Activated B cell treated with CpG ODN at 0.5 μM for 24 hours (primary cell): ENCODE measurements around the gene PNPLA7. TPM values are rescaled to one million over a fixed set of nuclear protein-coding genes. Genes with fewer than 3 reads are reported as not detected.
A peak's percentile ranks its signal among the peaks of the same experiment; 100 is the strongest.
"Not testable (repeated sequence)": the region's sequence is repeated elsewhere in the genome, so short reads cannot be mapped to it uniquely, and the experiment has no call there.

Experiments
- ATAC-seq: fragments of 200-7000 bp; cut with Tn5 transposase; one replicate; pipeline ENCODE4 v1.10.0; 2021; ENCODE audit warnings: low read depth, mild to moderate bottlenecking, moderate library complexity
- CTCF ChIA-PET: fragments of 350-600 bp; sonication (Branson Sonifier 250); formaldehyde crosslinking; loops from one replicate; lab custom pipeline; 2021; ENCODE audit warnings: antibody characterized with exemption; lab: Charles Lee
- POLR2A ChIA-PET: fragments of 350-600 bp; sonication (Branson Sonifier 250); formaldehyde crosslinking; loops from one replicate; lab custom pipeline; 2021; ENCODE audit warnings: antibody characterized with exemption; lab: Charles Lee
- DNase-seq: peaks from one replicate; pipeline ENCODE4 v3.0.0; 2022
- H3K27ac Mint-ChIP-seq: one replicate; pipeline ENCODE4 v1.8.0; 2020; ENCODE audit warnings: mixed read lengths
- H3K27me3 Mint-ChIP-seq: one replicate; pipeline ENCODE4 v1.8.0; 2021; ENCODE audit warnings: mixed read lengths
- H3K36me3 Mint-ChIP-seq: one replicate; pipeline ENCODE4 v1.8.0; 2021; ENCODE audit warnings: low read depth, mixed read lengths
- H3K4me1 Mint-ChIP-seq: one replicate; pipeline ENCODE4 v1.8.0; 2021; ENCODE audit warnings: mixed read lengths
- H3K4me3 Mint-ChIP-seq: one replicate; pipeline ENCODE4 v1.8.0; 2020; ENCODE audit warnings: mild to moderate bottlenecking, mixed read lengths
- H3K9me3 Mint-ChIP-seq: one replicate; pipeline ENCODE4 v1.8.0; 2020; ENCODE audit warnings: mixed read lengths
- intact Hi-C: fragments of 100-400 bp; cut with micrococcal nuclease; formaldehyde crosslinking; loops from one replicate; pipeline ENCODE4 v1.15.1; 2024
- total RNA-seq: library from RNA; stranded (reverse); gene quantifications from 2 replicates; pipeline ENCODE4 v1.2.3, GENCODE V29; 2022
- TF ChIP-seq, protein P1 (sequence below): fragments of 200-600 bp; IDR thresholded peaks from one replicate; pipeline ENCODE4 v1.8.0; 2022; ENCODE audit warnings: antibody characterized with exemption, mild to moderate bottlenecking

PNPLA7 gene
- total RNA-seq, 1 donor from 2014 or later: 5.5 TPM

DNA sequence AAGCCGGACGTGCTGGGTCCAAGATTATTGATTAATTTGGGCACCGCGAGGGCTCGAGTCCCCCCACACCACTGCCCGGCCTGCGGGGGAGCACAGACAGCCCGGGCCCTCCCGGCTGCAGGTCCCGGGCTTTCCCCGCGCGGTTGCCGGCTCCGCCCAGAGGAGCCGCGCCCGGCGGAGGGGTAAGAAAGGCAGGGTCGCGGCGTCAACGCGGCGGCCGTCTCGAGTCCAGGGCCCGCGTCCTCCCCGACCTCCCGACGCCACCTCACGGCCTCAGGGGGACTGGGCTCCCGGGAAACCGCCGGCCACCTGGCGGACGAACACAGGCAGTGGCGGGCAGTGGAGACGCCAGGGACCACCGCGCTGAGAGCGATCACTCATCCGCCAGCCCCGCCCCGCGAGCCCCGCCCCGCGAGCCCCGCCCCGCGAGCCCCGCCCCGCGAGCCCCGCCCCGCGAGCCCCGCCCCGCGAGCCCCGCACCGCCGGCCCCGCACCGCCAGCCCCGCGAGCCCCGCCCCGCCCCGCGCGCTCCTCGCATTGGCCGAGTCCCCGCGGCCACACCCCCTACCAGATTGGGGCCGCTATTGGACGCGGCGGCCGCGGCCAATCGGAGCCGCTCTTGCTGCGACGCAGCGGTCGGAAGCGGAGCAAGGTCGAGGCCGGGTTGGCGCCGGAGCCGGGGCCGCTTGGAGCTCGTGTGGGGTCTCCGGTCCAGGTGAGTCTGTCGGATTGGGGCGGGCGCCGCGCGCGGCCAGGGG lies 1.2 kb upstream of the PNPLA7 start, which contains the start of gene MRPL41:
Gene MRPL41 (plus strand): TSS at position 616 of the 758 bp plus-strand sequence. CDS start 203 bp downstream, outside the sequence.
- POLR2A ChIA-PET: interaction anchor here (0.6 to 3.9 kb wide), 14 partner anchors 14 to 1451 kb away, joined by 3 to 12 read pairs (median 6); partner anchors contain the start of genes DPH7, EHMT1, EXD3 and NOXA1
- no peaks in the 10 kb centered on the region for H3K9me3 Mint-ChIP-seq
- peak within 1 kb of the TSS; percentile 79 for H3K27ac Mint-ChIP-seq
- H3K36me3 Mint-ChIP-seq: peaks cover 28% of the 10 kb centered on the region
- H3K4me3 Mint-ChIP-seq: peak within 1 kb of the TSS; percentile 83
- TF ChIP-seq, protein P1, sequence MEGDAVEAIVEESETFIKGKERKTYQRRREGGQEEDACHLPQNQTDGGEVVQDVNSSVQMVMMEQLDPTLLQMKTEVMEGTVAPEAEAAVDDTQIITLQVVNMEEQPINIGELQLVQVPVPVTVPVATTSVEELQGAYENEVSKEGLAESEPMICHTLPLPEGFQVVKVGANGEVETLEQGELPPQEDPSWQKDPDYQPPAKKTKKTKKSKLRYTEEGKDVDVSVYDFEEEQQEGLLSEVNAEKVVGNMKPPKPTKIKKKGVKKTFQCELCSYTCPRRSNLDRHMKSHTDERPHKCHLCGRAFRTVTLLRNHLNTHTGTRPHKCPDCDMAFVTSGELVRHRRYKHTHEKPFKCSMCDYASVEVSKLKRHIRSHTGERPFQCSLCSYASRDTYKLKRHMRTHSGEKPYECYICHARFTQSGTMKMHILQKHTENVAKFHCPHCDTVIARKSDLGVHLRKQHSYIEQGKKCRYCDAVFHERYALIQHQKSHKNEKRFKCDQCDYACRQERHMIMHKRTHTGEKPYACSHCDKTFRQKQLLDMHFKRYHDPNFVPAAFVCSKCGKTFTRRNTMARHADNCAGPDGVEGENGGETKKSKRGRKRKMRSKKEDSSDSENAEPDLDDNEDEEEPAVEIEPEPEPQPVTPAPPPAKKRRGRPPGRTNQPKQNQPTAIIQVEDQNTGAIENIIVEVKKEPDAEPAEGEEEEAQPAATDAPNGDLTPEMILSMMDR: no peak
- peak; percentile 83 for DNase-seq
- intact Hi-C loops: loop anchor here (1.0 to 10.0 kb wide), 6 partner anchors 17 to 757 kb away; partner anchors contain the start of genes ARRDC1, CCDC183, DPH7 and MAN1B1
- peaks cover 39% of the 10 kb centered on the region for H3K4me1 Mint-ChIP-seq
- H3K27me3 Mint-ChIP-seq: no peaks in the 10 kb centered on the region
- ATAC-seq: peak; percentile 85
- CTCF ChIA-PET: interaction anchor here (1.0 to 1.4 kb wide), 2 partner anchors 16 to 28 kb away, joined by 4 to 5 read pairs; no protein-coding TSS in a partner anchor

DNA sequence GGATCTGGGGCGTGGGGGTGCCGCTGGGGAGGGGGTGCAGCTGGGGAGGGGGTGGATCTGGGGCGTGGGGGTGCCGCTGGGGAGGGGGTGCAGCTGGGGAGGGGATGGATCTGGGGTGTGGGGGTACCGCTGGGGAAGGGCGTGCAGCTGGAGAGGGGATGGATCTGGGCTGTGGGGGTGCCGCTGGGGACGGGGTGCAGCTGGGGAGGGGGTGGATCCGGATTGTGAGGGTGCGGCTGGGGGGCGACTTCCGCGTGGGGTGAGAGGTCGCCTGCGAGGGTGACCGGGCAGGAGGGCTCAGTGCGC lies 709 bp upstream of the PNPLA7 start:
- POLR2A ChIA-PET: interaction anchor here (0.6 to 3.9 kb wide), 6 partner anchors 13 to 433 kb away, joined by 5 to 12 read pairs (median 6); partner anchors contain the start of genes EXD3 and NOXA1
- peaks cover 44% of the 10 kb centered on the region for H3K4me1 Mint-ChIP-seq
- H3K4me3 Mint-ChIP-seq: peak overlapping the region; percentile 75
- intact Hi-C loops: loop anchor here (1.0 to 10.0 kb wide), 7 partner anchors 16 to 756 kb away; partner anchors contain the start of genes ARRDC1, CCDC183, DPH7 and EHMT1
- H3K27ac Mint-ChIP-seq, H3K9me3 Mint-ChIP-seq, CTCF ChIA-PET, H3K27me3 Mint-ChIP-seq, ATAC-seq, DNase-seq: not testable (repeated sequence)
- peaks cover 23% of the 10 kb centered on the region for H3K36me3 Mint-ChIP-seq

DNA sequence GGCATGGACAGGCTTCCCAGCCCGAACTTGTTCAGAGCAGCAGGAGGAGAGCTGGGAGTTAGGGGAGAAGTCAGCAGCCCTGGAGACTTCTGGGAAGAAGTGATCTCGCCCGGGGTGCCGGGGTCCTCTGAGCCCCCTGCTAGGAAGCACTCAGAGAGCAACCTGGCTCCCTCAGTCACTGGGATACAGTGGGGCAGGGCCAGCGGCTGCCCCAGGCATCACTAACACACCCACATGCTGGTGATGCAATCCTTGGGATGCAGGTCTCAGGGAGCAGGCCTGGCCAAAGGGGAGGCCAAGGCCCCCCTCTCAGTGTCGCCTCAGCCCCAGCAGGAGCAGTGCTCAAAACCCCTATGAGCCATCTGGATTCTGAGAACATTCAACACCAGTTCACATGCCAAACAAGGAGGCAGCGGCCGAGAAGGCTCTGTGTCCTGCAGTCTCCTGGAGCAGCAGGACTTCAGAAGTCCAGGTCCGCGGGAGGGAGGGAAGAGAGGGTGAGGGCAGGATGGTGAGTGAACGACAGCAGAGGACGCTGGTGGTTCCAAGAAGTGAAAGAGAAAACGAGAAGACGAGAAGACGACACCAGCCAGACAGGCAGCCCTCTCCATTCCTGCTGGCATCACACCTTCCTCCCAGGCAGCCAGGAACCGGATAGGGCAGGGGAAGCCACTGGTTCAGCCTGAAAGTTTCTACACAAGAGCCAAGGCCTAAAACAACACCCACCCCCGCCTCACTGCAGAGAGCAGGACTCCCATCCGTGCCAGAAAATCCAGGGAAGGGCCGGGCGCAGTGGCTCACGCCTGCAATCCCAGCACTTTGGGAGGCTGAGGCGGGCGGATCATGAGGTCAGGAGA lies 2.3 kb downstream of the PNPLA7 start:
- CTCF ChIA-PET: no interaction called here
- POLR2A ChIA-PET: no interaction called here
- intact Hi-C loops: no loop called here
- Mint-ChIP-seq H3K36me3 (peaks cover 7% of the 10 kb centered on the region), H3K27me3 (no peaks in the 10 kb centered on the region), H3K27ac (peak overlapping the region; percentile 18), H3K4me3 (no peak overlapping the region), H3K4me1 (peaks cover 47% of the 10 kb centered on the region), H3K9me3 (no peaks in the 10 kb centered on the region)
- ATAC-seq (no peak), DNase-seq (no peak)
- TF ChIP-seq, protein P1: no peak

DNA sequence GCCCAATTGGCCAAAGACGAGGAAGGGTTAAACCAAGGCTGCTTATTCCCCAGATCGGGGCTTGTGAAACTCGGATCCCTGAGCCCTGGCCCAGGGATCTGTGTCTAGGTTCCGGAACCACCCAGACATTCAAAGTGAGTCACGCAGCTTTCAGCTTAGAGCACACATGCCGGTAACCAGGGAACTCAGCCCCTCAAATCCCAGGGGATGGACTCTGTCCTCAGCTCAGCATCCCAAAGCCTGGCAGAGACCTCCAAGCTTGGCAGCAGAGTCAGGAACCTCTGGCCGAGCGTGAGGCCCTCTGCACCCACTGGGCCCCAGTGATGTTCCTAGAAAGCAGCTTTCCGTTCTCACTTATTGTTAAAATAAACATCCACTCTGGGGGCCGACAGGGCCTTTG lies 5.1 kb downstream of the PNPLA7 start:
- CTCF ChIA-PET: no interaction called here
- intact Hi-C loops: no loop called here
- DNase-seq: no peak
- POLR2A ChIA-PET: no interaction called here
- TF ChIP-seq, protein P1: no peak
- Mint-ChIP-seq H3K4me1 (peaks cover 39% of the 10 kb centered on the region), H3K9me3 (no peaks in the 10 kb centered on the region), H3K27me3 (no peaks in the 10 kb centered on the region), H3K27ac (no peak overlapping the region), H3K36me3 (peaks cover 11% of the 10 kb centered on the region), H3K4me3 (no peak overlapping the region)
- ATAC-seq: no peak

DNA sequence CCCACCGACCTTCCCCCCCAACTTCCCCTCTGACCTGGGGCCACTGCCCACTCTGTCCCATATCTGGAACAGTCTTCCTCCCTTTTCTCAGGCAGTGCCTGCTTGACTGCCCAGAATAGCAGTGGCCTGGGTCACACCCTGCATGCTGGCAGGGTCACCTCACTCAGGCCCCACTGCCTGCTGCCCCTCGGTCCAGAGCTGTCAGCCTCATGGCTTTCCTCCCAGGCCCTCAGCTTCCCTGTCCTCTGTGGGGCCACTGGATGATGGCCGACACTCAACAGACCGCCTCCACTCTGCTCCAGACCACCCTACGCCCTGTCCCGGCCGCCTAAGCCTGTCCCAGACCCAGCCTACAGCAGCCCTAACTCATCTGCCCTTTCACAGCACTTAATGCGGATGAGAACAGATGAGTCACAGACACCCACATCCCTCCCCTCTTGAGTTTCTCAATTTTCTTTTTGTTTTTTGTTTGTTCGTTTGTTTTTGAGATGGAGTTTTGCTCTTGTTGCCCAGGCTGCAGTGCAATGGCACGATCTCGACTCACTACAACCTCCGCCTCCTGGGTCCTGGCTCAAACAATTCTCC lies 5.9 kb downstream of the PNPLA7 start:
- intact Hi-C loops: no loop called here
- H3K27me3 Mint-ChIP-seq: no peaks in the 10 kb centered on the region
- ATAC-seq (no peak), DNase-seq (no peak)
- TF ChIP-seq, protein P1: no peak
- H3K4me1 Mint-ChIP-seq: peaks cover 30% of the 10 kb centered on the region
- ChIA-PET CTCF (no interaction called here), POLR2A (no interaction called here)
- no peak overlapping the region for H3K4me3 Mint-ChIP-seq
- H3K27ac Mint-ChIP-seq: no peak overlapping the region
- H3K9me3 Mint-ChIP-seq: no peaks in the 10 kb centered on the region
- peaks cover 13% of the 10 kb centered on the region for H3K36me3 Mint-ChIP-seq
